GM19468 (cell line): ENCODE measurements around the gene IL11.

Experiments
- ATAC-seq: cut with Tn5 transposase; IDR thresholded peaks from one replicate; pipeline ENCODE4 v1.9.1; 2021; ENCODE audit warnings: mild to moderate bottlenecking, moderate library complexity, moderate number of reproducible peaks; ENCODE audit not compliant: unreplicated experiment; ENCODE audit errors: extremely low read depth

Gene IL11

GRCh38 chr19:55353803-55354697, 16.2 kb downstream of the IL11 start:
- ATAC-seq, result no peak

DNA sequence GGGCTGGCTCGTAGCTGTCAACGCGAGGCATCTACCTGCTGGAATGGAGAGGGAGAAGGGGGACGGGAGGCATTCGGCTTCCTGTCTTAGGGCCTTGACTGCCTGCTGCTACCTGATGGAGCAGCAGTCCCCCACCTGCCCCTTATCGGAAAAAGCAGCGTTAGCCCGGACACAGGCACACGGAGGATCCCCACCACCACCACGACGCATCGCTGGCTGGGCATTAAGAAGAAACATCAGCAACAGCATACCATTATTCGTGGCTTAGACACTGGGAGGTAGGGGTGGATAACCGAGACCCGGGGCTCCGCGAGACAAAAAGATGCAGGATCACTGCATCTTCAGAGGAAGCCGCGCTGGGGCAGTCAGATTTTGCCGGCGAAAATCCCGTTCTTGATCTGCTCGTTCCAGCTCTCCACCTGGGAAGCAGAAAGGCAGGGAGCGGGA, 16.9 kb downstream of the IL11 start:
- no peak for ATAC-seq

GRCh38 chr19:55352549-55353145, 17.6 kb downstream of the IL11 start:
- no peak for ATAC-seq

GRCh38 chr19:55352040-55352439, 18.2 kb downstream of the IL11 start:
- no peak for ATAC-seq

DNA sequence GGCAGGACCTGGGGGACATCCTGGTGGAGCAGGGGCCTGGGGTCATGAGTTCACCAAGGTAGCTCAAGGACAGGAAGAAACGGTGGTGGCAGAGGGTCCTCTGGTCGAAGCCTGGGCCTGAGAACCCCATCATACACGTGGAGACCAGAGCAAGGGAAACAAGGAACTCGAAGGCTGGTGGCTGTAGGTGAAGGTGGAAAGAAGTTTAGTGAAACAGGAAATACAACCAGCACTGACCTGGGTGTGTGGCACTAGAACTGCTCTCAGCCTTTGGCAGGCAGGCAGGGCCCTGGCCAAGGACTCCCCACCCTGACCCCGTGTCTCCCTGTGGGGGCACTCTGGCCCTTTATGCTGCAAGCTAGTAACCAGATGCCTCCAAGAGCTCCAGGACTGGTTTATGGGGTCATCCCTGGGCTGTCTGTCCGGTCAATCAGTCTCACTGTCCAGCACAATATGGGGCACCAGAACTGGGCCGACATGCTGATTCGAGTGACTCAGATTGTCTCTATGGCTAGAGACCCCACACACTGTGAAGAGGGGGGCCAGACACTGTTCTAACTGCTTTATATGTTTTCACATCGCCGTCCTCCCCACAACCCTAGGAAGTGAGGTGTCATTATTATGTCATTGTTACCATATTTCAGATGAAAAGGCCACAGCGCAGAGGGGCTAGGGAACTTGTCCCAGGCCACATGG, 19.5 kb downstream of the IL11 start:
- no peak for ATAC-seq

- no peak for ATAC-seq
These were observed 21.8 kb downstream of the IL11 start for GRCh38 chr19:55348317-55349034.

DNA sequence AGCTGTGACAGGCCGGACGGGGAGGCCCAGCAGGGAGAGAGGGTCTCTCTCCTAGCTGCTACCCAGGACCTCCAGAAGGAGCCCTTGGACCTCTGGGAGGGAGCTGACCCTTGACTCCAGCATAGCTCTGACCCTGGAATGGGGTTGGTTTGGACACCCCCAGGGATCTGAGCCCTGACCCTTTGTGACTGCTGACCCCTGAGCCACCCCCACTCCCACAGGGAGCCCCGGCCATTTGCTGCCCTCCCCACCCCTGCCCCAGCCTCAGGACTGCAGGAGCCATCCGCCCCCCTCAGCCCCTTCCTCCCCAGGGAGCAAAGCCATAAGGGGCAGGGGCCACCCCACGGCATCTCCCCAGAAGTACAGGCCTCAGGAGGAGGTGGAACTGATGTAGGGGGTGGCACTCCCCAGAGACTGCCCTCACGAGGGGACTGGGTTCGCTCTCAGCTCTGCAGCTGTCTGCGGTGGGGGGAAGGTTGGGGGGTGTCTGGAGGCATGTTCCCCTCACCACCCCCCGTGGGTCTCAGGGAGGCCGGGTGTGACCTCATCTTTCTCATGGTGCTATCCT, 22.7 kb downstream of the IL11 start:
- ATAC-seq, result no peak

- ATAC-seq, result no peak
These were observed 23.4 kb downstream of the IL11 start for GRCh38 chr19:55346725-55347441.

- ATAC-seq, result no peak
These were observed 24.2 kb downstream of the IL11 start for GRCh38 chr19:55345818-55346724.

- no peak for ATAC-seq
These were observed 25.0 kb downstream of the IL11 start for GRCh38 chr19:55345101-55345817.

GRCh38 chr19:55344444-55344843, 25.8 kb downstream of the IL11 start:
- no peak for ATAC-seq

GRCh38 chr19:55341595-55342531, 28.4 kb downstream of the IL11 start:
- ATAC-seq, result no peak

GRCh38 chr19:55341171-55341588, 29.1 kb downstream of the IL11 start:
- ATAC-seq, result no peak

GRCh38 chr19:55340784-55341147, 29.5 kb downstream of the IL11 start:
- ATAC-seq, result no peak

DNA sequence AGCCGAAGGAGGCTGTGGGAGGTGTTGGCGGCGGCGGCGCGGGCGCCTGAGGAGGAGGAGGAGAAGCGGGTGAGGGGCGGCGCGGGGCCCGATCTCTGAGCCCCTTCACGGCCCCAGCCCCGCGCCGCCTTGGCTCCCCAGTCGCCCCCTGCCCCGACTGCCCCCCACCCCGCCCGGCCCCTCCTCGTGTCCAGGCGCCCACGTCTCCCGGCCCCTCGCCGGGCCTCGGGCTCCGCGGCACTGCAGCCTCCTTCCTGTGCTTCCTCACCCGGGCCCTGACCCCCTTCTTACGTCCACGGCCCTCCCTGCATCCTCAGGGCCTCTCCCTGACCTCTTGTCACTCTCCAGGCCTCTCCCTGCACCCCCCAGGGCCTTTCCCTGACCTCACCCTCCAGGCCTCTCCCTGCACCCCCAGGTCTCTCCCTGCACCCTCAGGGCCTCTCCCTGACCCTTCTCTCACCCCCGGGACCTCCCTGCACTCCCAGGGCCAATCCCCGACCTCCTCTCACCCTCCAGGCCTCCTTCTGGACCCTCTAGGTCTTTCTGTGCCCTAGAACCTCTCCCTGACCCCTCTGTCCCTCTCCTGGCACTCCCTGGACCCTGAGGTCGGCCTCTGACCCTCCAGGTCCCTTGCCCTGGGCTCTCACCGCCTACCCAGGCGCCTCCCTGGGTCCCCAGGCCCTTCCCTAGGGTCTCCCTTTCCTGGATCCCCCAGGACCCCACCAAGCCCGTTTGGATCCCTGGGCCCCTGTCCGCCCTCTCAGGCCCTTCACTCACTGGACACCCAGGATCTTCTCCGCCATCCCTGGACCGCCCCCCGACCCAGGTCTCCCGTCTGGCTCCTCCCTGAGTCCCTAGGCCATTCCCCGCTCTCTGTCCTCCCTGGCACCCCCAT, 30.1 kb downstream of the IL11 start:
- ATAC-seq, result no peak
